IPS-15b (cell line): ENCODE results near the gene CNPY4.

Source experiments
- H3K27me3 ChIP-seq: one replicate; pipeline ENCODE4 v1.6.1; 2013; ENCODE audit warnings: low read length; ENCODE audit not compliant: control insufficient read depth, insufficient read depth
- H3K36me3 ChIP-seq: one replicate; pipeline ENCODE4 v1.6.1; 2013; ENCODE audit warnings: low read length; ENCODE audit not compliant: control insufficient read depth, insufficient read depth
- H3K4me1 ChIP-seq: one replicate; pipeline ENCODE4 v1.6.1; 2013; ENCODE audit warnings: mild to moderate bottlenecking, low read length; ENCODE audit not compliant: control insufficient read depth, insufficient read depth
- H3K4me3 ChIP-seq: one replicate; pipeline ENCODE4 v1.5.1; 2013; ENCODE audit warnings: low read depth, low read length
- H3K9ac ChIP-seq: one replicate; pipeline ENCODE4 v1.6.1; 2013; ENCODE audit warnings: low read depth, mild to moderate bottlenecking, low read length
- H3K9me3 ChIP-seq: one replicate; pipeline ENCODE4 v1.6.1; 2013; ENCODE audit warnings: mild to moderate bottlenecking, low read length; ENCODE audit not compliant: control insufficient read depth, insufficient read depth

Gene CNPY4

GRCh38 chr7:100119072-100119969 lies at the start of gene CNPY4, which contains the start of gene TAF6:
TSS of gene CNPY4 (plus strand) at chr7:100119634. CDS start at chr7:100119745, 111 bp downstream.
TSS of gene TAF6 (minus strand) at chr7:100119358. CDS start at chr7:100114209, 5,149 bp downstream.
- Histone ChIP-seq H3K4me3 (peak within 1 kb of the TSS; percentile 95), H3K27me3 (no peaks in the 10 kb centered on the region), H3K4me1 (peaks cover 4% of the 10 kb centered on the region), H3K9ac (peak within 1 kb of the TSS; percentile 93), H3K36me3 (no peaks in the 10 kb centered on the region), H3K9me3 (no peaks in the 10 kb centered on the region)

GRCh38 chr7:100069991-100070390 lies 49.4 kb upstream of the CNPY4 start:
- Histone ChIP-seq H3K4me3 (no peak overlapping the region), H3K9me3 (peaks cover 24% of the 10 kb centered on the region), H3K36me3 (peaks cover 58% of the 10 kb centered on the region)

GRCh38 chr7:100071018-100071723 lies 48.3 kb upstream of the CNPY4 start:
- no peaks in the 10 kb centered on the region for H3K27me3 ChIP-seq
- H3K4me3 ChIP-seq, result no peak overlapping the region
- H3K4me1 ChIP-seq, result no peaks in the 10 kb centered on the region
- H3K9ac ChIP-seq, result no peak overlapping the region
- peaks cover 24% of the 10 kb centered on the region for H3K9me3 ChIP-seq
- H3K36me3 ChIP-seq, result peaks cover 69% of the 10 kb centered on the region

More at GRCh38 chr7:100069991-100070390, 49.4 kb upstream of the CNPY4 start:
- Histone ChIP-seq H3K4me1 (no peaks in the 10 kb centered on the region), H3K9ac (no peak overlapping the region), H3K27me3 (no peaks in the 10 kb centered on the region)

GRCh38 chr7:100072462-100072861 lies 47.0 kb upstream of the CNPY4 start:
- Histone ChIP-seq H3K4me3 (no peak overlapping the region), H3K27me3 (no peaks in the 10 kb centered on the region), H3K4me1 (no peaks in the 10 kb centered on the region), H3K9ac (no peak overlapping the region), H3K36me3 (peaks cover 82% of the 10 kb centered on the region), H3K9me3 (peaks cover 24% of the 10 kb centered on the region)

GRCh38 chr7:100074841-100075240 lies 44.6 kb upstream of the CNPY4 start:
- Histone ChIP-seq H3K36me3 (peaks cover 85% of the 10 kb centered on the region), H3K4me3 (no peak overlapping the region), H3K4me1 (no peaks in the 10 kb centered on the region), H3K9ac (no peak overlapping the region), H3K27me3 (no peaks in the 10 kb centered on the region), H3K9me3 (peaks cover 24% of the 10 kb centered on the region)

GRCh38 chr7:100075418-100075817 lies 44.0 kb upstream of the CNPY4 start:
- peaks cover 80% of the 10 kb centered on the region for H3K36me3 ChIP-seq
- no peaks in the 10 kb centered on the region for H3K4me1 ChIP-seq
- H3K4me3 ChIP-seq, result no peak overlapping the region
- no peaks in the 10 kb centered on the region for H3K27me3 ChIP-seq
- H3K9ac ChIP-seq, result no peak overlapping the region
- H3K9me3 ChIP-seq, result peaks cover 24% of the 10 kb centered on the region

GRCh38 chr7:100077205-100077604 lies 42.2 kb upstream of the CNPY4 start:
- Histone ChIP-seq H3K9ac (no peak overlapping the region), H3K4me1 (no peaks in the 10 kb centered on the region), H3K27me3 (no peaks in the 10 kb centered on the region), H3K9me3 (peaks cover 8% of the 10 kb centered on the region), H3K36me3 (peaks cover 62% of the 10 kb centered on the region), H3K4me3 (no peak overlapping the region)

GRCh38 chr7:100079024-100079560 lies 40.3 kb upstream of the CNPY4 start:
- peaks cover 43% of the 10 kb centered on the region for H3K36me3 ChIP-seq
- no peak overlapping the region for H3K9ac ChIP-seq
- no peaks in the 10 kb centered on the region for H3K9me3 ChIP-seq
- H3K4me3 ChIP-seq, result no peak overlapping the region
- peaks cover 6% of the 10 kb centered on the region for H3K4me1 ChIP-seq
- no peaks in the 10 kb centered on the region for H3K27me3 ChIP-seq

GRCh38 chr7:100080907-100081534 lies 38.4 kb upstream of the CNPY4 start:
- Histone ChIP-seq H3K4me3 (peak overlapping the region; percentile 67), H3K9ac (peak overlapping the region; percentile 80), H3K36me3 (peaks cover 25% of the 10 kb centered on the region), H3K9me3 (no peaks in the 10 kb centered on the region), H3K4me1 (peaks cover 6% of the 10 kb centered on the region), H3K27me3 (no peaks in the 10 kb centered on the region)

GRCh38 chr7:100081535-100082102 lies 37.8 kb upstream of the CNPY4 start, which contains the start of gene ZNF3:
TSS of gene ZNF3 (minus strand) at chr7:100081723. CDS start at chr7:100077357, 4,366 bp downstream.
- H3K4me1 ChIP-seq, result peaks cover 6% of the 10 kb centered on the region
- H3K27me3 ChIP-seq, result no peaks in the 10 kb centered on the region
- peaks cover 19% of the 10 kb centered on the region for H3K36me3 ChIP-seq
- peak within 1 kb of the TSS; percentile 67 for H3K4me3 ChIP-seq
- H3K9ac ChIP-seq, result peak within 1 kb of the TSS; percentile 80
- no peaks in the 10 kb centered on the region for H3K9me3 ChIP-seq

- Histone ChIP-seq H3K27me3 (no peaks in the 10 kb centered on the region), H3K36me3 (peaks cover 11% of the 10 kb centered on the region), H3K4me3 (peak overlapping the region; percentile 61), H3K4me1 (peaks cover 6% of the 10 kb centered on the region), H3K9me3 (no peaks in the 10 kb centered on the region), H3K9ac (no peak overlapping the region)
These were observed 36.5 kb upstream of the CNPY4 start for GRCh38 chr7:100082978-100083377.
